Activated CD4-positive, alpha-beta T cell treated with anti-CD3 and anti-CD28 coated beads for 24 hours (primary cell): ENCODE data around the gene RBM39.
"Not testable (repeated sequence)": the region's sequence is repeated elsewhere in the genome, so short reads cannot be mapped to it uniquely, and the experiment has no call there.

ENCODE experiments used
- DNase-seq, 2 donors: peaks; one replicate each; pipeline ENCODE4 v3.0.0-alpha.2; 2020; ENCODE audit warnings: low read depth in 2 of 2

Gene RBM39

DNA sequence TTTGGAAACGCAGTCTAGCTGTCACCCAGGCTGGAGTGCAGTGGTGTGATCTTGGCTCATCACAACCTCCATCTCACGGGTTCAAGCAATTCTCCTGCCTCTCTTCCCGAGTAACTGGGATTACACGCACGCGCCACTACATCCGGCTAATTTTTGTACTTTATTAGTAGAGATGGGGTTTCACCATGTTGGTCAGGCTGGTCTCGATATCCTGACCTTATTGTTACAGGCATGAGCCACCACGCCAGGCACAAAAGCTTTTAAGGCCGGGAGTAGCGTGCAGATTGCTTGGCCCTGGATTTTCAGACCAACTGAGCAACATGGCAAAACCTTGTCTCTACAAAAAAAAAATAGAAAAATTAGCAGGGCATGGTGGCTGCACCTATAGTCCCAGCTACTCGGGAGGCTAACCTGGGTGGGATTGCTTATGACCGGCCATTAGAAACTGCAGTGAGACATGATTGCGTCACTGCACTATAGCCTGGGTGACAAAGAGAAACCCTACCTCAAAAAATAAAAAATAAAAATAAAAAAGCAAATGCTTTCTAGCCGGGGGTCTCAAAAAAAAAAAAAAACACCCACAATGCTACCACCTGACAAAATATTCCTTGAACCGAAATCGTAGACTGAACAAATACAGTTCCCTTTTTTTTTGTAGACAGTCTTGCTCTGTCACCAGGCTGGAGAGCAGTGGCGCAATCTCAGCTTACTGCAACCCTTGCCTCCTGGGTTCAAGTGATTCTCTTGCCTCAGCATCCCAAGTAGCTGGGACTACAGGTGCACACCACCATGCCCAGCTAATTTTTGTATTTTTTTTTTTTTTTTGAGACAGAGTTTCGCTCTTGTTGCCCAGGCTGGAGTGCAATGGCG, 15.0 kb downstream of the RBM39 start:
- DNase-seq, result no peak

- DNase-seq, result no peak
These were observed 17.5 kb downstream of the RBM39 start for GRCh38 chr20:35724321-35725230.

GRCh38 chr20:35723652-35724320, 18.3 kb downstream of the RBM39 start:
- not testable (repeated sequence) for DNase-seq

DNA sequence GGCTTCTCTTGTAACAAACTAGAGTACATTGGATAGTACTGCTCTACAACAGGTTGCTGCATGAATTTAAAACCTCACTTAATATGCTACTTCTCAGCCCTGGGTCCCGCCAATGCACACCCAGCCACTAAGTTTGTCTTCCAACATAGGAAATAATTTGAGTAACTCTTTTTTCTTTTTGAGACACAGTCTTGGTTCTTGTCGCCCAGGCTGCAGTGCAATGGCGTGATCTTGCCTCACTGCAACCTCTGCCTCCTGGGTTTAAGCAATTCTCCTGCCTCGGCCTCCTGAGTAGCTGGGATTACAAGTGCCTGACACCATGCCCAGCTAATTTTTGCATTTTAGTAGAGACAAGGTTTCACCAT, 18.8 kb downstream of the RBM39 start:
- not testable (repeated sequence) for DNase-seq

DNA sequence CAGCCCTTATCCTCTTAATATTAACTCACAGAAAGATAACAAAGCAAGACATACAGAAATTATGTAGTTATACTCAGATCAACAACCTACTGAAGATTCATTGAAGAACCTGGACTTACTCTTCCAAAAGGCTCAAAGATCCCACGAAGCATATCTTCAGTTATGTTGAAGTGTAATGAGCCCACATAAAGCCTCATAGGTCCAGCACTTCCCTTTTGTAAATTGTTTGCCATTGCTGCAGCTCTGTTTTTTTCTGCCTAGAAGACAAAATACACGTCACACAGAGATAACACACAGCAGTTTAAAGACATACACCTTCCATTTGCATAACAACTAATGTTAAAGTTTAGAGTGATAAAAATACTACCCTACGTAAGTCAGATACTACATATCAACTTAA, 20.4 kb downstream of the RBM39 start:
- DNase-seq, result no peak

GRCh38 chr20:35721219-35721618, 20.8 kb downstream of the RBM39 start:
- DNase-seq, result no peak

GRCh38 chr20:35720165-35721123, 21.6 kb downstream of the RBM39 start:
- no peak for DNase-seq

GRCh38 chr20:35719717-35720116, 22.3 kb downstream of the RBM39 start:
- no peak for DNase-seq

GRCh38 chr20:35718972-35719635, 23.0 kb downstream of the RBM39 start:
- no peak for DNase-seq

DNA sequence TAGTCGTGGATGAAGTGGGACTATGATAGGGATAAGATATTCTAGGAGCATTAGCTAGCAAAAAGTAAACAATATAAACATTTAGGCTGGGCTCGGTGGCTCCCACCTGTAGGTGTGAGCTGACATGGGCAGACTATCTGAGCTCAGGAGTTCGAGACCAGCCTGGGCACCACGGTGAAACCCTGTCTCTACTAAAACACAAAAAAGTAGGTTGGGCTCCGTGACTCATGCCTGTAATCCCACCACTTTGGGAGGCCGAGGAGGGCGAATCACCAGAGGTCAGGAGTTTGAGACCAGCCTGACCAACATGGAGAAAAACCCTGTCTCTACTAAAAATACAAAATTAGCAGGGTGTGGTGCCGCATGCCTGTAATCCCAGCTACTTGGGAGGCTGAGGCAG, 23.7 kb downstream of the RBM39 start:
- not testable (repeated sequence) for DNase-seq

DNA sequence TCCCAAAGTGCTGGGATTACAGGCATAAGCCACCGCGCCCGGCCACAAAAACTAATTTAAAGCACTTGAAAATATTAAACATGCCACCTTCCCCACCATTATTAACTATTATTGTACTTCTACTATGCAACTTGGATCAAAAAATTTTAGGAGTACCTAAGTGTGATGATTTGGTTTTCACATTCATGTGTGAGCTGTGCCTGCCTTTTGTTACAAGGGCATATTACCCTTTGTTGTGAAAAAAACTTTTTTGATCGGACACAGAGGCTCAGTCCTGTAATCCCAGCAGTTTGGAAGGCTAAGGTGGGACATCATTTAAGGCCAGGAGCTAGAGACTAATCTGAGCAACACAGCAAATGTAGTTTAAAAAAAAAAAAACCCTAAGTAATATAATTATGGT, 25.7 kb downstream of the RBM39 start:
- no peak for DNase-seq

DNA sequence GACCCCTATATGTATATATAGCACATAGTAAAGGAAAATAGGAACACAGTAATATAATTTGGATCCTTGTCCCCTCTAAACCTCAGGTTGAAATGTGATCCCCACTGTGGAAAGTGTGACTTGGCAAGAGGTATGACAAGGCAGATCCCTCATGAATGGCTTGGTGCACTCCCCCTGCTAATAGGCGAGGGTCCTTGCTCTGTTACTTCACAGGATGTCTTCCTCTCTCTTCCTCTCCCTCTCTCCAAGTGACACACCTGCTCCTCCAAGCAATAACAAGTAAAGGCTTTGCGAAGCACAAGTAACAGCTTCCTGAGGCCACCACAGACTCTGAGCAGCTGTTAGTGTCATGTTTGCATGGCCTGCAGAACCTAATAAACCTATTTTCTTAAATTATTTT, 26.4 kb downstream of the RBM39 start:
- DNase-seq, result no peak

GRCh38 chr20:35714127-35714526, 27.9 kb downstream of the RBM39 start:
- DNase-seq, result no peak

GRCh38 chr20:35713120-35713519, 28.9 kb downstream of the RBM39 start:
- not testable (repeated sequence) for DNase-seq

- DNase-seq, result no peak
These were observed 30.4 kb downstream of the RBM39 start for GRCh38 chr20:35711588-35712209.

GRCh38 chr20:35710884-35711587, 31.0 kb downstream of the RBM39 start:
- DNase-seq, result no peak

DNA sequence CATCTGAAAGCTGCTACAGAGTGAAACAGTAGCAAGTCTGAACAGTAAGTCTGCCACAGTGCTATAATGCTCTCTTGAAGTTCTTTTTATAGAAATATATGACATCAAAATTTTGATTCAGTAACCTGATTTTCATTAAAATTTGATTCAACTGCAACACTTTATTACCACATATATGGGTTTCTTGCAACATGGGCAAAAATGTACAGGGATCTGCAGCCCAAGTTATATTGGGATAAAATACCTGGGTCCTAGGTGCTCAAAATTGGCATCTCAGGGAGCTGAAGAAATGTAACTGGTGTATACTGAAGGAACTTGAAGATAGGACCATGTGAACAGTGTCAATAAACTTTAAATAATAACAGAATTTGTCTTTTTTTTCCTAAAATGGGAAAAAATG, 32.0 kb downstream of the RBM39 start:
- no peak for DNase-seq

DNA sequence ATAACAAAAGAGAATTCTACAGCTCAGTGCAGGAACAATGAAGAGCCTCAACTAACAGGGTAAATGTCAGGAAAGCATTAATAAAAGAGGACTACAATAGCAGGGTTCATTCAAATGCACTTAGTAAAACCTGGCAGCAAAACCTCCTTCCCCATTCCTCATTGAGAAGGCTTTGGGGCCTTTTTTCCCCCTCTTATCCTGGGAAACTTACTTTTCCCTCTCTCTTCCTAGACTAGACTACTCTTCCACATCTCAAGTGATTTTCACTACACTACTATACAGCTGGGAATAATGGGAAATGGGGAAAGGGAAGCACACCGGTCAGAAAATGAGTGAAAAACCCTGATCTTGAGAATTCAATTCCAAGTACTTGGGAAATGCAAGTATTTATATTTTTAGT, 32.8 kb downstream of the RBM39 start:
- DNase-seq, result no peak

GRCh38 chr20:35708502-35708901, 33.6 kb downstream of the RBM39 start:
- no peak for DNase-seq
